IMR-90 (cell line): Measurements from ENCODE around the gene GTPBP6. TPM values are rescaled to one million over a fixed set of nuclear protein-coding genes. Genes with fewer than 3 reads are reported as not detected.

Source experiments
- ATAC-seq: fragments of 200-7000 bp; cut with Tn5 transposase; 2 replicates; pipeline ENCODE4 v1.9.1; 2020; ENCODE audit warnings: low read depth, mild to moderate bottlenecking, moderate library complexity
- BruUV-seq: library from RNA; stranded (reverse); fragments of 400-500 nt; replicated peaks from 2 replicates; lab custom pipeline; 2021; lab: Mats Ljungman, UMichigan
- CTCF ChIA-PET: fragments of 300-600 bp; formaldehyde crosslinking; extraction: SDS; loops from one replicate; lab custom pipeline; 2021; ENCODE audit warnings: antibody characterized with exemption; lab: Yijun Ruan, JAX
- POLR2A ChIA-PET: fragments of 300-600 bp; sonication (Branson Sonifier 250); formaldehyde crosslinking; loops from one replicate; lab custom pipeline; 2022; ENCODE audit warnings: antibody characterized with exemption; ENCODE audit not compliant: unreplicated experiment; lab: Charles Lee
- DNase-seq: peaks from one replicate; pipeline ENCODE4 v3.0.0; 2013
- H2AFZ ChIP-seq: replicated peaks from 2 replicates; pipeline ENCODE3; 2013; ENCODE audit warnings: low read length, mild to moderate bottlenecking; ENCODE audit not compliant: poor library complexity
- H2AK5ac ChIP-seq: 2 replicates; pipeline ENCODE4 v1.6.1; 2013; ENCODE audit warnings: low read depth, low read length, inconsistent platforms
- H2AK9ac ChIP-seq: replicated peaks from 2 replicates; pipeline ENCODE3; 2013; ENCODE audit warnings: mild to moderate bottlenecking, low read depth, low read length, moderate library complexity; ENCODE audit not compliant: poor library complexity
- H2BK120ac ChIP-seq: 2 replicates; pipeline ENCODE4 v1.6.1; 2013; ENCODE audit warnings: low read depth, low read length, inconsistent platforms
- H2BK15ac ChIP-seq: 3 replicates; pipeline ENCODE4 v1.6.1; 2013; ENCODE audit warnings: low read depth, low read length, inconsistent platforms
- H2BK20ac ChIP-seq: 2 replicates; pipeline ENCODE4 v1.6.1; 2013; ENCODE audit warnings: low read depth, mild to moderate bottlenecking, inconsistent platforms, low read length, moderate library complexity
- H2BK5ac ChIP-seq: 2 replicates; pipeline ENCODE4 v1.6.1; 2013; ENCODE audit warnings: mild to moderate bottlenecking, low read depth, low read length, inconsistent platforms; ENCODE audit not compliant: poor library complexity, severe bottlenecking
- H3K14ac ChIP-seq: replicated peaks from 2 replicates; pipeline ENCODE4 v1.6.1; 2013; ENCODE audit warnings: low read depth, low read length, inconsistent platforms
- H3K18ac ChIP-seq: 2 replicates; pipeline ENCODE4 v1.6.1; 2013; ENCODE audit warnings: low read depth, low read length, control low read depth
- H3K23ac ChIP-seq: 2 replicates; pipeline ENCODE4 v1.6.1; 2013; ENCODE audit warnings: low read depth, low read length, inconsistent platforms
- H3K27ac ChIP-seq: 2 replicates; pipeline ENCODE4 v1.5.1; 2013; ENCODE audit warnings: mild to moderate bottlenecking, control low read depth, low read length; ENCODE audit not compliant: insufficient read depth
- H3K27me3 ChIP-seq: 2 replicates; pipeline ENCODE4 v1.6.1; 2013; ENCODE audit warnings: low read length; ENCODE audit not compliant: control insufficient read depth, insufficient read depth
- H3K36me3 ChIP-seq: 2 replicates; pipeline ENCODE4 v1.6.1; 2013; ENCODE audit warnings: low read length, mixed read lengths; ENCODE audit not compliant: control insufficient read depth, insufficient read depth
- H3K4ac ChIP-seq: 2 replicates; pipeline ENCODE4 v1.6.1; 2013; ENCODE audit warnings: low read depth, low read length, inconsistent platforms
- H3K4me1 ChIP-seq: 2 replicates; pipeline ENCODE4 v1.6.1; 2013; ENCODE audit warnings: low read length, mixed read lengths; ENCODE audit not compliant: control insufficient read depth, insufficient read depth
- H3K4me2 ChIP-seq: 2 replicates; pipeline ENCODE4 v1.6.1; 2013; ENCODE audit warnings: low read depth, mild to moderate bottlenecking, control low read depth, low read length, moderate library complexity
- H3K4me3 ChIP-seq: 2 replicates; pipeline ENCODE4 v1.5.1; 2013; ENCODE audit warnings: low read depth, mild to moderate bottlenecking, control low read depth, low read length, moderate library complexity; ENCODE audit not compliant: insufficient read depth
- H3K56ac ChIP-seq: 2 replicates; pipeline ENCODE4 v1.6.1; 2013; ENCODE audit warnings: low read length, inconsistent platforms; ENCODE audit not compliant: insufficient read depth; ENCODE audit errors: extremely low read depth
- H3K79me1 ChIP-seq, 2 experiments: 2 replicates each; pipeline ENCODE4 v1.6.1; 2013; ENCODE audit warnings: low read length in 2 of 2, inconsistent platforms in 1 of 2, low read depth in 1 of 2
- H3K9ac ChIP-seq: 2 replicates; pipeline ENCODE4 v1.6.1; 2013; ENCODE audit warnings: low read depth, low read length, control low read depth
- H3K9me1 ChIP-seq: 2 replicates; pipeline ENCODE4 v1.6.1; 2013; ENCODE audit warnings: low read length, inconsistent platforms; ENCODE audit not compliant: insufficient read depth
- H3K9me3 ChIP-seq: 2 replicates; pipeline ENCODE4 v1.6.1; 2013; ENCODE audit warnings: low read length; ENCODE audit not compliant: control insufficient read depth, insufficient read depth
- H4K20me1 ChIP-seq: 2 replicates; pipeline ENCODE4 v1.6.1; 2013; ENCODE audit warnings: low read length, inconsistent platforms; ENCODE audit not compliant: insufficient read depth
- H4K5ac ChIP-seq: 2 replicates; pipeline ENCODE4 v1.6.1; 2013; ENCODE audit warnings: mild to moderate bottlenecking, low read depth, low read length, control low read depth
- H4K8ac ChIP-seq, 2 experiments: 2 replicates each; pipeline ENCODE4 v1.6.1; 2013; ENCODE audit warnings: low read depth in 2 of 2, low read length in 2 of 2, control low read depth in 1 of 2, inconsistent platforms in 1 of 2
- H4K91ac ChIP-seq: 2 replicates; pipeline ENCODE4 v1.6.1; 2013; ENCODE audit warnings: low read depth, low read length, inconsistent platforms; ENCODE audit not compliant: insufficient read depth
- BHLHE40 ChIP-seq: fragments of 150-350 bp; IDR thresholded peaks from 2 replicates; pipeline ENCODE4 v1.6.1; 2016; ENCODE audit warnings: mild to moderate bottlenecking, low read depth, low read length
- CEBPB ChIP-seq: IDR thresholded peaks from 2 replicates; pipeline ENCODE4 v1.6.1; 2012; ENCODE audit warnings: low read depth, low read length, improper control_type of control experiment
- CHD1 ChIP-seq: IDR thresholded peaks from 2 replicates; pipeline ENCODE4 v1.6.1; 2012; ENCODE audit warnings: low read depth, low read length, improper control_type of control experiment
- ELK1 ChIP-seq: fragments of 150-350 bp; IDR thresholded peaks from 2 replicates; pipeline ENCODE4 v1.6.1; 2016; ENCODE audit warnings: low read depth, mild to moderate bottlenecking, low read length, moderate library complexity, borderline replicate concordance
- FOS ChIP-seq: fragments of 150-350 bp; IDR thresholded peaks from 2 replicates; pipeline ENCODE4 v1.6.1; 2016; ENCODE audit warnings: low read depth, low read length
- MAZ ChIP-seq: IDR thresholded peaks from 2 replicates; pipeline ENCODE4 v1.6.1; 2012; ENCODE audit warnings: low read depth, mild to moderate bottlenecking, low read length, improper control_type of control experiment, moderate library complexity, borderline replicate concordance
- MXI1 ChIP-seq: IDR thresholded peaks from 2 replicates; pipeline ENCODE4 v1.6.1; 2012; ENCODE audit warnings: low read depth, mild to moderate bottlenecking, low read length, moderate library complexity, borderline replicate concordance
- NFE2L2 ChIP-seq: fragments of 150-350 bp; IDR thresholded peaks from 2 replicates; pipeline ENCODE4 v1.6.1; 2016; ENCODE audit warnings: low read depth, mild to moderate bottlenecking, low read length
- POLR2A ChIP-seq: IDR thresholded peaks from 2 replicates; pipeline ENCODE4 v1.6.1; 2012; ENCODE audit warnings: mild to moderate bottlenecking, low read depth, low read length
- RAD21 ChIP-seq: IDR thresholded peaks from 2 replicates; pipeline ENCODE4 v1.6.1; 2012; ENCODE audit warnings: low read length, improper control_type of control experiment
- RCOR1 ChIP-seq: IDR thresholded peaks from 2 replicates; pipeline ENCODE4 v1.6.1; 2012; ENCODE audit warnings: mild to moderate bottlenecking, low read length, improper control_type of control experiment; ENCODE audit not compliant: insufficient replicate concordance
- RFX5 ChIP-seq: IDR thresholded peaks from 2 replicates; pipeline ENCODE4 v1.8.0; 2012; ENCODE audit warnings: low read depth, mild to moderate bottlenecking, low read length, moderate library complexity
- USF2 ChIP-seq: fragments of 150-350 bp; IDR thresholded peaks from 2 replicates; pipeline ENCODE4 v1.6.1; 2017; ENCODE audit warnings: mild to moderate bottlenecking, antibody characterized with exemption, low read length, low read depth
- WGBS, 2 experiments: methylation state at CpG; one replicate each; pipeline versions ENCODE4 v1.1.5 to v1.1.7; 2013; ENCODE audit warnings: missing lambda C conversion rate in 2 of 2; ENCODE audit not compliant: insufficient read length in 1 of 2; ENCODE audit errors: extremely low coverage in 2 of 2; 5-methylcytosine and 5-hydroxymethylcytosine counted together
- dilution Hi-C: fragments of 300-500 bp; cut with HindIII; formaldehyde crosslinking; loops from one replicate; pipeline ENCODE4 v1.14.3; 2018; ENCODE audit warnings: low sequenced_read_pairs; ENCODE audit not compliant: unreplicated experiment
- in situ Hi-C: fragments of 300-500 bp; cut with MboI; formaldehyde crosslinking; loops from 3 replicates; pipeline ENCODE4 v1.14.3; 2019; ENCODE audit warnings: low sequenced_read_pairs, inconsistent platforms, mixed read lengths
- intact Hi-C: fragments of 100-400 bp; cut with micrococcal nuclease; formaldehyde crosslinking; loops from 2 replicates; pipeline ENCODE4 v1.10.0; 2022
- polyA plus RNA-seq, 3 experiments: library from polyadenylated mRNA; depleted of rRNA; stranded (reverse); fragments of >200 nt; gene quantifications; 2 replicates each; pipeline ENCODE4 v1.2.3, GENCODE V29; 2012; ENCODE audit warnings: low replicate concordance in 1 of 3
- total RNA-seq: library from RNA; depleted of rRNA; stranded (reverse); fragments of >200 nt; gene quantifications from 2 replicates; pipeline ENCODE4 v1.2.3, GENCODE V29; 2012
- TF ChIP-seq, protein P1 (sequence below): conservative IDR thresholded peaks from 2 replicates; pipeline ENCODE4 v1.5.1; 2012; ENCODE audit warnings: mild to moderate bottlenecking, low read depth, low read length, improper control_type of control experiment

GTPBP6 gene
- total and polyA plus RNA-seq, 2 of the 4 experiments (the other 2 are of a cell fraction): 24.0 to 31.6 TPM

GRCh38 chrX:300334-300733 lies 18.3 kb downstream of the GTPBP6 start:
- H4K5ac ChIP-seq: no peak overlapping the region
- no peak overlapping the region for H2BK120ac ChIP-seq
- dilution Hi-C loops (no loop called here), intact Hi-C loops (no loop called here), in situ Hi-C loops (no loop called here)
- no peak overlapping the region for H2AK9ac ChIP-seq
- H3K36me3 ChIP-seq: peaks cover 51% of the 10 kb centered on the region
- POLR2A ChIA-PET: no interaction called here
- H3K23ac ChIP-seq: no peak overlapping the region
- no peak overlapping the region for H3K9ac ChIP-seq
- H3K4me1 ChIP-seq: no peaks in the 10 kb centered on the region
- H3K27me3 ChIP-seq: no peaks in the 10 kb centered on the region
- ATAC-seq (no peak), DNase-seq (no peak)
- H2AK5ac ChIP-seq: no peak overlapping the region
- H2BK5ac ChIP-seq: no peak overlapping the region
- CTCF ChIA-PET: no interaction called here
- peaks cover 3% of the 10 kb centered on the region; the same call in 1 of the 2 replicates for H3K9me3 ChIP-seq
- no TSS peak for BruUV-seq
- no peak overlapping the region for H3K4me3 ChIP-seq
- no peak overlapping the region for H3K4me2 ChIP-seq
- no peaks in the 10 kb centered on the region for H4K20me1 ChIP-seq
- no peak overlapping the region for H3K56ac ChIP-seq
- no peak overlapping the region for H4K8ac ChIP-seq
- TF ChIP-seq MXI1: no peak
- TF ChIP-seq POLR2A: no peak
- no peak for TF ChIP-seq RFX5
- TF ChIP-seq USF2: no peak
- no peak for TF ChIP-seq ELK1
- TF ChIP-seq, protein P1, sequence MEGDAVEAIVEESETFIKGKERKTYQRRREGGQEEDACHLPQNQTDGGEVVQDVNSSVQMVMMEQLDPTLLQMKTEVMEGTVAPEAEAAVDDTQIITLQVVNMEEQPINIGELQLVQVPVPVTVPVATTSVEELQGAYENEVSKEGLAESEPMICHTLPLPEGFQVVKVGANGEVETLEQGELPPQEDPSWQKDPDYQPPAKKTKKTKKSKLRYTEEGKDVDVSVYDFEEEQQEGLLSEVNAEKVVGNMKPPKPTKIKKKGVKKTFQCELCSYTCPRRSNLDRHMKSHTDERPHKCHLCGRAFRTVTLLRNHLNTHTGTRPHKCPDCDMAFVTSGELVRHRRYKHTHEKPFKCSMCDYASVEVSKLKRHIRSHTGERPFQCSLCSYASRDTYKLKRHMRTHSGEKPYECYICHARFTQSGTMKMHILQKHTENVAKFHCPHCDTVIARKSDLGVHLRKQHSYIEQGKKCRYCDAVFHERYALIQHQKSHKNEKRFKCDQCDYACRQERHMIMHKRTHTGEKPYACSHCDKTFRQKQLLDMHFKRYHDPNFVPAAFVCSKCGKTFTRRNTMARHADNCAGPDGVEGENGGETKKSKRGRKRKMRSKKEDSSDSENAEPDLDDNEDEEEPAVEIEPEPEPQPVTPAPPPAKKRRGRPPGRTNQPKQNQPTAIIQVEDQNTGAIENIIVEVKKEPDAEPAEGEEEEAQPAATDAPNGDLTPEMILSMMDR: no peak
- no peak for TF ChIP-seq RAD21
- no peak for TF ChIP-seq NFE2L2
- TF ChIP-seq CHD1: no peak
- no peak for TF ChIP-seq CEBPB
- no peak for TF ChIP-seq BHLHE40
- TF ChIP-seq MAZ: no peak
- TF ChIP-seq RCOR1: no peak
- TF ChIP-seq FOS: no peak
- H3K4ac ChIP-seq: no peak overlapping the region
- H3K18ac ChIP-seq: no peak overlapping the region
- no peak overlapping the region for H3K14ac ChIP-seq
- no peaks in the 10 kb centered on the region for H3K9me1 ChIP-seq
- H3K79me1 ChIP-seq: 0 out of 4 replicates have a peak, but pooled peaks cover 0 to 3% of the 10 kb centered on the region in 2 experiments
- H2BK20ac ChIP-seq: no peak overlapping the region
- 98% methylated on average over 4 of the region's 8 CpGs; no CpG with 5 or more reads in 1 of the 2 experiments for WGBS, 2 experiments
- H4K91ac ChIP-seq: no peak overlapping the region
- no peak overlapping the region for H3K27ac ChIP-seq
- H2BK15ac ChIP-seq: no peak overlapping the region
- H2AFZ ChIP-seq: no peak overlapping the region
